HUES48 (cell line): ENCODE data around the gene ZNF507.
"Not testable (repeated sequence)": the region's sequence is repeated elsewhere in the genome, so short reads cannot be mapped to it uniquely, and the experiment has no call there.

ENCODE experiments used
- H3K27ac ChIP-seq: one replicate; pipeline ENCODE4 v1.7.0; 2013; ENCODE audit warnings: low read depth, low read length, inconsistent platforms
- H3K27me3 ChIP-seq: 2 replicates; pipeline ENCODE4 v1.6.1; 2013; ENCODE audit warnings: mild to moderate bottlenecking, low read length; ENCODE audit not compliant: control insufficient read depth, insufficient read depth
- H3K36me3 ChIP-seq: 2 replicates; pipeline ENCODE4 v1.6.1; 2013; ENCODE audit warnings: low read length; ENCODE audit not compliant: control insufficient read depth, insufficient read depth
- H3K4me1 ChIP-seq: 2 replicates; pipeline ENCODE4 v1.6.1; 2013; ENCODE audit warnings: mild to moderate bottlenecking, low read length; ENCODE audit not compliant: control insufficient read depth, insufficient read depth
- H3K4me3 ChIP-seq: 2 replicates; pipeline ENCODE4 v1.5.1; 2013; ENCODE audit warnings: mild to moderate bottlenecking, low read depth, low read length
- H3K9ac ChIP-seq: 2 replicates; pipeline ENCODE4 v1.6.1; 2013; ENCODE audit warnings: mild to moderate bottlenecking, low read depth, low read length, moderate library complexity
- H3K9me3 ChIP-seq: 2 replicates; pipeline ENCODE4 v1.6.1; 2013; ENCODE audit warnings: low read length; ENCODE audit not compliant: control insufficient read depth, insufficient read depth

Gene ZNF507

GRCh38 chr19:32415246-32415645, 69.8 kb downstream of the ZNF507 start:
- no peaks in the 10 kb centered on the region for H3K4me1 ChIP-seq
- no peak overlapping the region for H3K9ac ChIP-seq
- H3K27ac ChIP-seq = no peak overlapping the region
- H3K4me3 ChIP-seq = no peak overlapping the region
- peaks cover 73% of the 10 kb centered on the region for H3K36me3 ChIP-seq
- H3K9me3 ChIP-seq = no peaks in the 10 kb centered on the region
- H3K27me3 ChIP-seq = no peaks in the 10 kb centered on the region

DNA sequence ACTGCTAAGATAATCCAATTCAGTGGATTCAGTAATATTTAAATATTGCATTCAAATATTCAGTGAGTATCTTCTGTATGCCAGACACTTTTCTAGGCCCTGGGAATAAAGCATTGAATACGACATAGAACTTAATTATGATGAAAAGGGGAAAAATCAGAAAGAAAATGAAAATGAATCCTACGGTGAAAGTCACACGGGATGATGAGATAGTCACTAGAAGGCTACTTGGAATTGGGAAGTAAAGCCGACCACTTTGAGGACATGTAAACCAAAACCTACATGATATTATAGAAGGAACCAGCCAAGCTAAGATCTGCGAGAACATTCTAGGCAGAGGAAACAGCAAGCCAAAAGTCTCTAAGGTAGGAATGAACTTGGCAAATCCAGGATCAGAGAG, 70.3 kb downstream of the ZNF507 start:
- Histone ChIP-seq H3K9ac (no peak overlapping the region), H3K36me3 (peaks cover 69% of the 10 kb centered on the region), H3K4me1 (no peaks in the 10 kb centered on the region)

GRCh38 chr19:32416749-32417456, 71.5 kb downstream of the ZNF507 start:
- H3K27ac ChIP-seq = no peak overlapping the region
- H3K36me3 ChIP-seq = peaks cover 67% of the 10 kb centered on the region
- no peaks in the 10 kb centered on the region for H3K27me3 ChIP-seq
- no peak overlapping the region for H3K4me3 ChIP-seq
- H3K9ac ChIP-seq = no peak overlapping the region
- no peaks in the 10 kb centered on the region for H3K4me1 ChIP-seq
- H3K9me3 ChIP-seq = no peaks in the 10 kb centered on the region

More for the DNA sequence above, 70.3 kb downstream of the ZNF507 start:
- Histone ChIP-seq H3K27me3 (no peaks in the 10 kb centered on the region), H3K9me3 (no peaks in the 10 kb centered on the region), H3K4me3 (no peak overlapping the region), H3K27ac (no peak overlapping the region)

GRCh38 chr19:32418155-32418554, 72.7 kb downstream of the ZNF507 start:
- Histone ChIP-seq H3K27ac (no peak overlapping the region), H3K9me3 (no peaks in the 10 kb centered on the region), H3K27me3 (no peaks in the 10 kb centered on the region), H3K9ac (no peak overlapping the region), H3K4me3 (no peak overlapping the region), H3K4me1 (no peaks in the 10 kb centered on the region), H3K36me3 (peaks cover 65% of the 10 kb centered on the region)

- Histone ChIP-seq H3K9me3 (no peaks in the 10 kb centered on the region), H3K4me3 (no peak overlapping the region), H3K27me3 (no peaks in the 10 kb centered on the region), H3K27ac (no peak overlapping the region), H3K9ac (no peak overlapping the region), H3K36me3 (peaks cover 41% of the 10 kb centered on the region), H3K4me1 (no peaks in the 10 kb centered on the region)
Measured at GRCh38 chr19:32421589-32422361, 76.4 kb downstream of the ZNF507 start.

- H3K36me3 ChIP-seq = peaks cover 42% of the 10 kb centered on the region
- H3K9ac ChIP-seq = no peak overlapping the region
- H3K4me3 ChIP-seq = no peak overlapping the region
- no peaks in the 10 kb centered on the region for H3K4me1 ChIP-seq
- no peaks in the 10 kb centered on the region for H3K9me3 ChIP-seq
- no peak overlapping the region for H3K27ac ChIP-seq
- no peaks in the 10 kb centered on the region for H3K27me3 ChIP-seq
Measured at GRCh38 chr19:32422435-32422834, 77.0 kb downstream of the ZNF507 start.

DNA sequence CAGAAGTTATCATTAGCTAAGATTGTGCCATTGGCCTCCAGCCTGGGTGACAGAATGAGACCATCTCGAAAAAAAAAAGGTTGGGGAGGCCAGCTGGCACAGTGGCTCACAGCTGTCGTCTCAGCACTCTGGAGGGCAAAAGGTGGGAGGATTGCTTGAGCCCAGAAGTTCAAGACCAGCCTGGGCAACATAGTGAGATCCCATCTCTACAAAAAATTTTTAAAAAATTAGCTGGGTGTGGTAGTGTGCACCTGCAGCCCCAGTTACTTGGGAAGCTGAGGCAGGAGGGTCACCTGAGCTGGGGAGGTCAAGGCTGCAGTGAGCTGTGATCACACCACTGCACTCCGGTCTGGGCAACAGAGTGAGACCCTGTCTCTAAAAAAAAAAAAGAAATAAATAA, 78.5 kb downstream of the ZNF507 start:
- not testable (repeated sequence) for H3K27me3 ChIP-seq, H3K9me3 ChIP-seq, H3K4me3 ChIP-seq, H3K9ac ChIP-seq, H3K27ac ChIP-seq, H3K4me1 ChIP-seq
- H3K36me3 ChIP-seq = peaks cover 39% of the 10 kb centered on the region

GRCh38 chr19:32427536-32427935, 82.1 kb downstream of the ZNF507 start:
- H3K36me3 ChIP-seq = peaks cover 30% of the 10 kb centered on the region
- H3K27ac ChIP-seq = no peak overlapping the region
- no peak overlapping the region for H3K9ac ChIP-seq
- H3K27me3 ChIP-seq = no peaks in the 10 kb centered on the region
- H3K9me3 ChIP-seq = no peaks in the 10 kb centered on the region
- H3K4me3 ChIP-seq = no peak overlapping the region
- H3K4me1 ChIP-seq = no peaks in the 10 kb centered on the region

DNA sequence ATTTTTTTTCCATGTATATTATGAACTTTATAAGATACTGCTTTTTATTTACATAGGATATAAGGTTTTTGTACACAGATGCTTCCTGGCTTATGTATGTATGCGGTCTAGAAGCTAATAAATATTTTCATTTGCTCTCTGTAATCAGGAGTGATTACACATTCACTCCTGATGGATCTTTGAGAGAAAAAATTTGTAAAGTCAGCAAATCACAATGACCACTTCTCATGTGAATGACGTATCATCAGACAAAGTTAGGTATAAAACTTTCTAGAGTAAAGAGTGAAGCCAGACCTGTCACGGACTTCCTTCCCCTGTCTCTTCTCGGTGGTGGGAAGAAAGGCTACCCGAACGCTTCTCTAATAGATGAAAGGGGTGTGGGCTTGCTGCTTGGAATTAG, 91.3 kb downstream of the ZNF507 start:
- no peaks in the 10 kb centered on the region for H3K9me3 ChIP-seq
- H3K4me3 ChIP-seq = no peak overlapping the region
- H3K27ac ChIP-seq = no peak overlapping the region
- no peaks in the 10 kb centered on the region for H3K27me3 ChIP-seq
- H3K36me3 ChIP-seq = peaks cover 79% of the 10 kb centered on the region
- H3K4me1 ChIP-seq = no peaks in the 10 kb centered on the region
- no peak overlapping the region for H3K9ac ChIP-seq

DNA sequence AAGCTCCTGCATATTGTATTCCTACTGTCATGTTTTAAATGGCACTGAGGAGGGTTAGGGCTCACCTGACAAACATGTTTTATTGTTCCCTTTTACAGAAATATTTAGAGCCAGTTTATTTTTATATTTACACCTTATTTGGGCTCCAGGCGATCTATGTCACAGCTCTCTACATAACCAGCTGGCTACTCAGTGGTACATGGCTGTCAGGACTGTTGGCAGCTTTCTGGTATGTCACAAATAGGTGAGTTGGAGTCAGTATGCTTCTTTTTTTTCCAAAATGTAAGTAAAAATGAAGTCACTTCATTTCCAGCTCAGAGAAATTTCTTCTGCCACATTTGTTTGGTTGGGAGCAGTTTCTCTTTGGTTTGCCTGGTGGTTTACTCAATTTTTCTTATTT, 91.7 kb downstream of the ZNF507 start:
- Histone ChIP-seq H3K9ac (no peak overlapping the region), H3K4me1 (no peaks in the 10 kb centered on the region), H3K27me3 (no peaks in the 10 kb centered on the region), H3K36me3 (peaks cover 80% of the 10 kb centered on the region), H3K9me3 (no peaks in the 10 kb centered on the region), H3K27ac (no peak overlapping the region), H3K4me3 (no peak overlapping the region)
